Measurements from ENCODE around the gene ANO7. TPM values are rescaled to one million over a fixed set of nuclear protein-coding genes. Genes with fewer than 3 reads are reported as not detected.
"Not testable (repeated sequence)": the region's sequence is repeated elsewhere in the genome, so short reads cannot be mapped to it uniquely, and the experiment has no call there.

The ANO7 gene
- total RNA-seq, 2 donors from 2014 or later: 0.99 to 1.6 TPM

GRCh38 chr2:241195506-241196130 lies 7.1 kb downstream of the ANO7 start:
- H3K27me3 ChIP-seq: no peaks in the 10 kb centered on the region
- ATAC-seq: no peak
- 62 to 70% methylated on average over 5 to 12 of the region's 18 CpGs for WGBS, 2 donors
- TF ChIP-seq POLR2A (IDR thresholded peaks at IDR 0.05) (no peak), CTCF (IDR thresholded peaks at IDR 0.05) (no peak)
- H3K27ac ChIP-seq: no peak overlapping the region
- no peak for DNase-seq
- H3K4me3 ChIP-seq: no peak overlapping the region
- no peaks in the 10 kb centered on the region for H3K36me3 ChIP-seq (replicated peaks in 1 of 2; ENCODE audit: insufficient read depth in 1 of 2, low read depth in 2 of 2)
- no peaks in the 10 kb centered on the region for H3K4me1 ChIP-seq
- intact Hi-C loops (cut with DNase I): no loop called here
- no peaks in the 10 kb centered on the region for H3K9me3 ChIP-seq

GRCh38 chr2:241197246-241197645 lies 8.8 kb downstream of the ANO7 start:
- not testable (repeated sequence) for H3K27ac ChIP-seq

GRCh38 chr2:241197947-241198346 lies 9.5 kb downstream of the ANO7 start:
- Histone ChIP-seq H3K27me3 (no peaks in the 10 kb centered on the region), H3K4me1 (no peaks in the 10 kb centered on the region), H3K9me3 (no peaks in the 10 kb centered on the region), H3K36me3 (replicated peaks in 1 of 2; ENCODE audit: insufficient read depth in 1 of 2, low read depth in 2 of 2) (no peaks in the 10 kb centered on the region), H3K4me3 (no peak overlapping the region), H3K27ac (no peak overlapping the region)
- ATAC-seq: no peak
- intact Hi-C loops (cut with DNase I): no loop called here
- TF ChIP-seq CTCF (IDR thresholded peaks at IDR 0.05) (no peak), POLR2A (IDR thresholded peaks at IDR 0.05) (no peak)
- DNase-seq: no peak
- WGBS, 2 donors: 78 to 82% methylated on average over 6 of the region's 6 CpGs

More at GRCh38 chr2:241197246-241197645, 8.8 kb downstream of the ANO7 start:
- H3K4me1 ChIP-seq; intact Hi-C loops (cut with DNase I); H3K36me3 ChIP-seq (replicated peaks in 1 of 2; ENCODE audit: insufficient read depth in 1 of 2, low read depth in 2 of 2); H3K4me3 ChIP-seq; H3K27me3 ChIP-seq; H3K9me3 ChIP-seq; ATAC-seq; DNase-seq: not testable (repeated sequence)
- WGBS, 2 donors: 94 to 95% methylated on average over 14 of the region's 14 CpGs

GRCh38 chr2:241198381-241199279 lies 10.2 kb downstream of the ANO7 start:
- H3K9me3 ChIP-seq: no peaks in the 10 kb centered on the region
- no peak overlapping the region for H3K4me3 ChIP-seq
- no peaks in the 10 kb centered on the region for H3K4me1 ChIP-seq
- WGBS, 2 donors: 64 to 73% methylated on average over 17 to 27 of the region's 27 CpGs
- H3K36me3 ChIP-seq (replicated peaks in 1 of 2; ENCODE audit: insufficient read depth in 1 of 2, low read depth in 2 of 2): no peaks in the 10 kb centered on the region
- H3K27ac ChIP-seq: no peak overlapping the region
- intact Hi-C loops (cut with DNase I): no loop called here
- ATAC-seq (no peak), DNase-seq (no peak)
- TF ChIP-seq POLR2A (IDR thresholded peaks at IDR 0.05): no peak
- TF ChIP-seq CTCF (IDR thresholded peaks at IDR 0.05): no peak
- no peaks in the 10 kb centered on the region for H3K27me3 ChIP-seq

GRCh38 chr2:241199286-241199685 lies 10.8 kb downstream of the ANO7 start:
- Histone ChIP-seq H3K27ac (no peak overlapping the region), H3K27me3 (no peaks in the 10 kb centered on the region), H3K36me3 (replicated peaks in 1 of 2; ENCODE audit: insufficient read depth in 1 of 2, low read depth in 2 of 2) (no peaks in the 10 kb centered on the region), H3K4me3 (no peak overlapping the region), H3K4me1 (no peaks in the 10 kb centered on the region), H3K9me3 (no peaks in the 10 kb centered on the region)
- WGBS, 2 donors: 81% methylated on average over 12 of the region's 16 CpGs; no CpG with 5 or more reads in 1 of the 2 donors
- TF ChIP-seq POLR2A (IDR thresholded peaks at IDR 0.05) (no peak), CTCF (IDR thresholded peaks at IDR 0.05) (no peak)
- DNase-seq (no peak), ATAC-seq (no peak)
- intact Hi-C loops (cut with DNase I): no loop called here
